ENCODE measurements around the gene USE1. TPM values are rescaled to one million over a fixed set of nuclear protein-coding genes. Genes with fewer than 3 reads are reported as not detected.

Gene USE1
- total and polyA plus RNA-seq, 2 experiments from 2014 or later: 15.5 to 19.4 TPM

DNA sequence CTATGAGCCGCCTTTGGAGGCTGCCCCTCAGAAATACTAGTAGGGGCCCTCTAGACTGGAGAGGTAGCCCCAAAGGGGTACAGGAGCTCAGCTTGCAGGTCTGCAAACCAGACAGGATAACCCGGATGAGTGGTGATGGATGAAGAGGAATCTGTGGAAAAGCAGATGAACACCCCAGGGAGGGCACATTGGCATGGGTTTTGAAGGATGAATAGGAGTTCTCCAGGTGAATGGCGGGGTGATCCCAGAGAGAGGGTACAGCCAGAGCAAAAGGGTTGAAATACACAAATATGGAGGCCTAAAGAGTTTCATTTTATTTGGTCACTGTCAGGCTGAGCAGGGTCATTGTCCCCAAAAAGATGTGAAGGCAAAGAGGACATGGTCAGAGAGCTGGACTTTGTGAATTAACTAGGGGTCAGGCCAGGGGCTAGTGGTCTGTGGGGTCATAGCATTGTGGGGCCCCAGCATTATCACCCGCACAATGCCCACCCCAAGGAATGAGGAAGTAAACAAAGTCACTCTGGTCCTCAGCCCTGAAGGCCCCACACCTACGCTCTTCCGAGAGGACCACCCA, 25.8 kb downstream of the USE1 start:
- peak overlapping the region; percentile 65; the same call in 1 of the 2 replicates for H3K27ac Mint-ChIP-seq
- ATAC-seq: no peak
- Histone ChIP-seq H3K36me3 (ENCODE audit: insufficient read depth) (no peaks in the 10 kb centered on the region), H3K27me3 (ENCODE audit: insufficient read depth) (no peaks in the 10 kb centered on the region), H3F3A (replicated peaks; ENCODE audit: low read depth) (peaks cover 36% of the 10 kb centered on the region), H3K9me2 (ENCODE audit: insufficient read depth) (no peaks in the 10 kb centered on the region), H3K27ac (ENCODE audit: low read depth) (peak overlapping the region; percentile 39; the same call in 1 of the 2 replicates), H3K4me1 (ENCODE audit: insufficient read depth) (peaks cover 15% of the 10 kb centered on the region), H4K20me1 (replicated peaks; ENCODE audit: insufficient read depth) (peaks cover 15% of the 10 kb centered on the region; the same call in 1 of the 2 replicates), H2AFZ (no peak overlapping the region), H3K4me3 (no peak overlapping the region), H3K79me2 (replicated peaks; ENCODE audit: insufficient read depth) (peaks cover 62% of the 10 kb centered on the region), H3K4me2 (no peak overlapping the region)
- TF ChIP-seq ZNF114 (CRISPR knock-in tag; IDR thresholded peaks at IDR 0.05): no peak
- TF ChIP-seq POLR2AphosphoS5 (IDR thresholded peaks at IDR 0.05; ENCODE audit: low read depth): no peak
- no peak for TF ChIP-seq CREB1 (CRISPR knock-in tag; IDR thresholded peaks at IDR 0.05; ENCODE audit: low read depth)
- TF ChIP-seq, protein P1, sequence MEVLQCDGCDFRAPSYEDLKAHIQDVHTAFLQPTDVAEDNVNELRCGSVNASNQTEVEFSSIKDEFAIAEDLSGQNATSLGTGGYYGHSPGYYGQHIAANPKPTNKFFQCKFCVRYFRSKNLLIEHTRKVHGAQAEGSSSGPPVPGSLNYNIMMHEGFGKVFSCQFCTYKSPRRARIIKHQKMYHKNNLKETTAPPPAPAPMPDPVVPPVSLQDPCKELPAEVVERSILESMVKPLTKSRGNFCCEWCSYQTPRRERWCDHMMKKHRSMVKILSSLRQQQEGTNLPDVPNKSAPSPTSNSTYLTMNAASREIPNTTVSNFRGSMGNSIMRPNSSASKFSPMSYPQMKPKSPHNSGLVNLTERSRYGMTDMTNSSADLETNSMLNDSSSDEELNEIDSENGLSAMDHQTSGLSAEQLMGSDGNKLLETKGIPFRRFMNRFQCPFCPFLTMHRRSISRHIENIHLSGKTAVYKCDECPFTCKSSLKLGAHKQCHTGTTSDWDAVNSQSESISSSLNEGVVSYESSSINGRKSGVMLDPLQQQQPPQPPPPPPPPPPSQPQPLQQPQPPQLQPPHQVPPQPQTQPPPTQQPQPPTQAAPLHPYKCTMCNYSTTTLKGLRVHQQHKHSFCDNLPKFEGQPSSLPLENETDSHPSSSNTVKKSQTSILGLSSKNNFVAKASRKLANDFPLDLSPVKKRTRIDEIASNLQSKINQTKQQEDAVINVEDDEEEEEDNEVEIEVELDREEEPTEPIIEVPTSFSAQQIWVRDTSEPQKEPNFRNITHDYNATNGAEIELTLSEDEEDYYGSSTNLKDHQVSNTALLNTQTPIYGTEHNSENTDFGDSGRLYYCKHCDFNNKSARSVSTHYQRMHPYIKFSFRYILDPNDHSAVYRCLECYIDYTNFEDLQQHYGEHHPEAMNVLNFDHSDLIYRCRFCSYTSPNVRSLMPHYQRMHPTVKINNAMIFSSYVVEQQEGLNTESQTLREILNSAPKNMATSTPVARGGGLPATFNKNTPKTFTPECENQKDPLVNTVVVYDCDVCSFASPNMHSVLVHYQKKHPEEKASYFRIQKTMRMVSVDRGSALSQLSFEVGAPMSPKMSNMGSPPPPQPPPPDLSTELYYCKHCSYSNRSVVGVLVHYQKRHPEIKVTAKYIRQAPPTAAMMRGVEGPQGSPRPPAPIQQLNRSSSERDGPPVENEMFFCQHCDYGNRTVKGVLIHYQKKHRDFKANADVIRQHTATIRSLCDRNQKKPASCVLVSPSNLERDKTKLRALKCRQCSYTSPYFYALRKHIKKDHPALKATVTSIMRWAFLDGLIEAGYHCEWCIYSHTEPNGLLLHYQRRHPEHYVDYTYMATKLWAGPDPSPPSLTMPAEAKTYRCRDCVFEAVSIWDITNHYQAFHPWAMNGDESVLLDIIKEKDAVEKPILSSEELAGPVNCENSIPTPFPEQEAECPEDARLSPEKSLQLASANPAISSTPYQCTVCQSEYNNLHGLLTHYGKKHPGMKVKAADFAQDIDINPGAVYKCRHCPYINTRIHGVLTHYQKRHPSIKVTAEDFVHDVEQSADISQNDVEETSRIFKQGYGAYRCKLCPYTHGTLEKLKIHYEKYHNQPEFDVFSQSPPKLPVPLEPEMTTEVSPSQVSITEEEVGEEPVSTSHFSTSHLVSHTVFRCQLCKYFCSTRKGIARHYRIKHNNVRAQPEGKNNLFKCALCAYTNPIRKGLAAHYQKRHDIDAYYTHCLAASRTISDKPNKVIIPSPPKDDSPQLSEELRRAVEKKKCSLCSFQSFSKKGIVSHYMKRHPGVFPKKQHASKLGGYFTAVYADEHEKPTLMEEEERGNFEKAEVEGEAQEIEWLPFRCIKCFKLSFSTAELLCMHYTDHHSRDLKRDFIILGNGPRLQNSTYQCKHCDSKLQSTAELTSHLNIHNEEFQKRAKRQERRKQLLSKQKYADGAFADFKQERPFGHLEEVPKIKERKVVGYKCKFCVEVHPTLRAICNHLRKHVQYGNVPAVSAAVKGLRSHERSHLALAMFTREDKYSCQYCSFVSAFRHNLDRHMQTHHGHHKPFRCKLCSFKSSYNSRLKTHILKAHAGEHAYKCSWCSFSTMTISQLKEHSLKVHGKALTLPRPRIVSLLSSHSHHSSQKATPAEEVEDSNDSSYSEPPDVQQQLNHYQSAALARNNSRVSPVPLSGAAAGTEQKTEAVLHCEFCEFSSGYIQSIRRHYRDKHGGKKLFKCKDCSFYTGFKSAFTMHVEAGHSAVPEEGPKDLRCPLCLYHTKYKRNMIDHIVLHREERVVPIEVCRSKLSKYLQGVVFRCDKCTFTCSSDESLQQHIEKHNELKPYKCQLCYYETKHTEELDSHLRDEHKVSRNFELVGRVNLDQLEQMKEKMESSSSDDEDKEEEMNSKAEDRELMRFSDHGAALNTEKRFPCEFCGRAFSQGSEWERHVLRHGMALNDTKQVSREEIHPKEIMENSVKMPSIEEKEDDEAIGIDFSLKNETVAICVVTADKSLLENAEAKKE (CRISPR knock-in tag; IDR thresholded peaks at IDR 0.05): no peak
- no peak for TF ChIP-seq EZH2 (IDR thresholded peaks at IDR 0.05; ENCODE audit: low read depth, unreplicated experiment)
- TF ChIP-seq, protein P2, sequence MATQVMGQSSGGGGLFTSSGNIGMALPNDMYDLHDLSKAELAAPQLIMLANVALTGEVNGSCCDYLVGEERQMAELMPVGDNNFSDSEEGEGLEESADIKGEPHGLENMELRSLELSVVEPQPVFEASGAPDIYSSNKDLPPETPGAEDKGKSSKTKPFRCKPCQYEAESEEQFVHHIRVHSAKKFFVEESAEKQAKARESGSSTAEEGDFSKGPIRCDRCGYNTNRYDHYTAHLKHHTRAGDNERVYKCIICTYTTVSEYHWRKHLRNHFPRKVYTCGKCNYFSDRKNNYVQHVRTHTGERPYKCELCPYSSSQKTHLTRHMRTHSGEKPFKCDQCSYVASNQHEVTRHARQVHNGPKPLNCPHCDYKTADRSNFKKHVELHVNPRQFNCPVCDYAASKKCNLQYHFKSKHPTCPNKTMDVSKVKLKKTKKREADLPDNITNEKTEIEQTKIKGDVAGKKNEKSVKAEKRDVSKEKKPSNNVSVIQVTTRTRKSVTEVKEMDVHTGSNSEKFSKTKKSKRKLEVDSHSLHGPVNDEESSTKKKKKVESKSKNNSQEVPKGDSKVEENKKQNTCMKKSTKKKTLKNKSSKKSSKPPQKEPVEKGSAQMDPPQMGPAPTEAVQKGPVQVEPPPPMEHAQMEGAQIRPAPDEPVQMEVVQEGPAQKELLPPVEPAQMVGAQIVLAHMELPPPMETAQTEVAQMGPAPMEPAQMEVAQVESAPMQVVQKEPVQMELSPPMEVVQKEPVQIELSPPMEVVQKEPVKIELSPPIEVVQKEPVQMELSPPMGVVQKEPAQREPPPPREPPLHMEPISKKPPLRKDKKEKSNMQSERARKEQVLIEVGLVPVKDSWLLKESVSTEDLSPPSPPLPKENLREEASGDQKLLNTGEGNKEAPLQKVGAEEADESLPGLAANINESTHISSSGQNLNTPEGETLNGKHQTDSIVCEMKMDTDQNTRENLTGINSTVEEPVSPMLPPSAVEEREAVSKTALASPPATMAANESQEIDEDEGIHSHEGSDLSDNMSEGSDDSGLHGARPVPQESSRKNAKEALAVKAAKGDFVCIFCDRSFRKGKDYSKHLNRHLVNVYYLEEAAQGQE (IDR thresholded peaks at IDR 0.05; ENCODE audit: unreplicated experiment): no peak
- TF ChIP-seq STAT1 (IDR thresholded peaks at IDR 0.05; ENCODE audit: unreplicated experiment): no peak
- TF ChIP-seq EZH2phosphoT487 (IDR thresholded peaks at IDR 0.05; ENCODE audit: unreplicated experiment): no peak
- TF ChIP-seq JUNB (IDR thresholded peaks at IDR 0.05; ENCODE audit: unreplicated experiment): no peak
- TF ChIP-seq, protein P3, sequence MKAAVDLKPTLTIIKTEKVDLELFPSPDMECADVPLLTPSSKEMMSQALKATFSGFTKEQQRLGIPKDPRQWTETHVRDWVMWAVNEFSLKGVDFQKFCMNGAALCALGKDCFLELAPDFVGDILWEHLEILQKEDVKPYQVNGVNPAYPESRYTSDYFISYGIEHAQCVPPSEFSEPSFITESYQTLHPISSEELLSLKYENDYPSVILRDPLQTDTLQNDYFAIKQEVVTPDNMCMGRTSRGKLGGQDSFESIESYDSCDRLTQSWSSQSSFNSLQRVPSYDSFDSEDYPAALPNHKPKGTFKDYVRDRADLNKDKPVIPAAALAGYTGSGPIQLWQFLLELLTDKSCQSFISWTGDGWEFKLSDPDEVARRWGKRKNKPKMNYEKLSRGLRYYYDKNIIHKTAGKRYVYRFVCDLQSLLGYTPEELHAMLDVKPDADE (IDR thresholded peaks at IDR 0.05): no peak
- TF ChIP-seq NANOG (IDR thresholded peaks at IDR 0.05; ENCODE audit: borderline replicate concordance): no peak
- TF ChIP-seq, protein P4, sequence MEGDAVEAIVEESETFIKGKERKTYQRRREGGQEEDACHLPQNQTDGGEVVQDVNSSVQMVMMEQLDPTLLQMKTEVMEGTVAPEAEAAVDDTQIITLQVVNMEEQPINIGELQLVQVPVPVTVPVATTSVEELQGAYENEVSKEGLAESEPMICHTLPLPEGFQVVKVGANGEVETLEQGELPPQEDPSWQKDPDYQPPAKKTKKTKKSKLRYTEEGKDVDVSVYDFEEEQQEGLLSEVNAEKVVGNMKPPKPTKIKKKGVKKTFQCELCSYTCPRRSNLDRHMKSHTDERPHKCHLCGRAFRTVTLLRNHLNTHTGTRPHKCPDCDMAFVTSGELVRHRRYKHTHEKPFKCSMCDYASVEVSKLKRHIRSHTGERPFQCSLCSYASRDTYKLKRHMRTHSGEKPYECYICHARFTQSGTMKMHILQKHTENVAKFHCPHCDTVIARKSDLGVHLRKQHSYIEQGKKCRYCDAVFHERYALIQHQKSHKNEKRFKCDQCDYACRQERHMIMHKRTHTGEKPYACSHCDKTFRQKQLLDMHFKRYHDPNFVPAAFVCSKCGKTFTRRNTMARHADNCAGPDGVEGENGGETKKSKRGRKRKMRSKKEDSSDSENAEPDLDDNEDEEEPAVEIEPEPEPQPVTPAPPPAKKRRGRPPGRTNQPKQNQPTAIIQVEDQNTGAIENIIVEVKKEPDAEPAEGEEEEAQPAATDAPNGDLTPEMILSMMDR (conservative IDR thresholded peaks at IDR 0.05; ENCODE audit: low read depth in 2 of 2): no peak
- H3K36me3 Mint-ChIP-seq (ENCODE audit: low read depth): peaks cover 23% of the 10 kb centered on the region
- no peak overlapping the region for H3K4me3 Mint-ChIP-seq
- DNase-seq (ENCODE audit: low spot score): no peak
- H3K9me3 Mint-ChIP-seq: no peaks in the 10 kb centered on the region
- H3K4me1 Mint-ChIP-seq: peaks cover 33% of the 10 kb centered on the region
- H3K27me3 Mint-ChIP-seq (ENCODE audit: insufficient read depth, low read depth, poor library complexity): peaks cover 20% of the 10 kb centered on the region

All from GM23338 (cell line).